GM21447 (cell line): ENCODE data around the gene TCEAL8.

Experiments used
- ATAC-seq: cut with Tn5 transposase; IDR thresholded peaks from one replicate; pipeline ENCODE4 v1.9.1; 2021; ENCODE audit not compliant: unreplicated experiment

Gene TCEAL8

DNA sequence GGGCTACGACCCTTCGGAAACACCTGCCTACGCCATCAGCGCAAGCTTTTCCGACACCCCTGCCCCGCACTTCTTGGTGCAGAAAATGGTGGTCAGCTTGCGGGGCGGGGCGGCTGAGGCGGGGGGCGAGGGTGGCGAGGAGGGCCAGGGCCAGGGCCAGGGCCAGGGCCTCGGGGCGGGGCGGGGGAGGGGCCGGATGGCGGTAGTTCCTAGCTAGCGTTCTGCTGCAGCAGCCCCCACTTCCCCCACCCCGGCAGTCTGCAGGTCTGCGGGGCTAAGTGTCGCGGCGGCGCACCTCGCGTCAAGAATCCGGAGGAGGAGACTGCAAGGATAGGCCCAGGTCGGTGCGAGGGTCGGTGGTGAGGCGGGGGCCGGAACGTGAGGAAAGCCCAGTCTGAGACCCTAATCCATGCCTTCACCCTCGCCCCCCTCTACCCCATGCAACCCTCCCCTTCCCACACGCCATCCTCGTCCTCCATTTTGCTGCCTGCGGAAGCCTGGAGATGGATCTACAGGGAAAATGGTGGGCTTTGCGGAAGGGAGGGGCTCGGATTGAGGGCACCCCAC, 39.4 kb downstream of the TCEAL8 start:
- ATAC-seq = no peak

DNA sequence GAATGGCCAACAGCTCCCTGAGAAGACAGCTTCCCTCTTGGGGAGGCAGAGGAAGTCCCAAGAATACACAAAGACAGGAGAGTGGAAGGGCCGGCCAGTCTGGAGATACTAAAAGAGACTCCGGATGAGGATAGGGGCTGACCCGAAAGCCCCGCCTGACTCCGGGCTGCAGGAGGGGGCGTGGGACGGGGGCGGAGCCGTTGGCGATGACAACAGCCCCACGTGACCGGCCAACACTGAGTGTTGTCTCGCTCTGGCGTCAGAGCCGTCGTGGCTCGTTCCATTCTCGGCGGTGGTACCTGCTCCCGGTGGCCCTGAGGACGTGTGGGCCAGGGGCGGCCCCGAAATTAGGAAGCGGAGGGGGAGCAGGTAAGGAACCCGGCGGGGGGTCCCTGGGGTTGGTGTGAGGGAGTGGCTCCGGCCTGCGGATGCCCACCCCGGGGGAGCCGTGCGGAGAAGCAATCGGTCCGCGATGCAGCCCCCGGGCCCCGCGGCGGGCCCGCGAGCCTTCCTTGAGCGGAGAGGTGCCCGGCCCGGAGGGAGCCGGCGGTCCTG, 40.0 kb downstream of the TCEAL8 start, which contains the start of gene BEX4:
BEX4 (plus strand) TSS at position 239 of the 555 bp plus-strand sequence. CDS start 1,046 bp downstream, outside the sequence.
- peak; percentile 88 for ATAC-seq

DNA sequence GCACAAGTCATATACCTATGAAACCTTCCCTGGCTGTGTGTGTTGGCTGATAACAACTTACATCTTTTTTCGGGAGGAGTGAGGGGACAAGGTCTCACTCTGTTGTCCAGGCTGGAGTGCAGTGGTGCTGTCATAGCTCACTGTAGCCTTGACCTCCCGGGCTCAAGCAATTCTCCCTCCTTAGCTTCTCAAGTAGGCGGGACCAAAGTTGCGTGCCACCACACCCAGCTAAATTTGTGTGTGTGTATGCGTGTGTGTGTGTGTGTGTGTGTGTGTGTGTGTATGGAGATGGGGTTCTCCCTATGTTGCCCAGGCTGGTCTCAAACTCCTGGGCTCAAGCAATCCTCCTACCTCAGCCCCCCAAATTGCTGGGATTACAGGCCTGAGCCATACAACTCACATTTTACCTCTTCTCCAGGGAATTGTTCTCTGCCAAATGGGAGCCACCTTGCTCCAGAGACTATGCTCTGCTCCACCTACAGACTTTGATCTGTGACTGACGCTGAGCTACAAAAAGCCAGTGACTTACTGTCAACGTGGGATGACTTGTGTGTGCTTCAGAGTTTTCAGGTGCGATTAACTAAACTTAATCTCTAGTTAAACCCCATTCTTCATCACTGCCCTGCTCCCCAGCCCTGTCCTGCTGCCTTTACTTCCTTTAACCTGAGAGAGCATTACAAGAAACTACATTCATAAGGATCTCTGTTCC, 42.1 kb downstream of the TCEAL8 start:
- no peak for ATAC-seq

DNA sequence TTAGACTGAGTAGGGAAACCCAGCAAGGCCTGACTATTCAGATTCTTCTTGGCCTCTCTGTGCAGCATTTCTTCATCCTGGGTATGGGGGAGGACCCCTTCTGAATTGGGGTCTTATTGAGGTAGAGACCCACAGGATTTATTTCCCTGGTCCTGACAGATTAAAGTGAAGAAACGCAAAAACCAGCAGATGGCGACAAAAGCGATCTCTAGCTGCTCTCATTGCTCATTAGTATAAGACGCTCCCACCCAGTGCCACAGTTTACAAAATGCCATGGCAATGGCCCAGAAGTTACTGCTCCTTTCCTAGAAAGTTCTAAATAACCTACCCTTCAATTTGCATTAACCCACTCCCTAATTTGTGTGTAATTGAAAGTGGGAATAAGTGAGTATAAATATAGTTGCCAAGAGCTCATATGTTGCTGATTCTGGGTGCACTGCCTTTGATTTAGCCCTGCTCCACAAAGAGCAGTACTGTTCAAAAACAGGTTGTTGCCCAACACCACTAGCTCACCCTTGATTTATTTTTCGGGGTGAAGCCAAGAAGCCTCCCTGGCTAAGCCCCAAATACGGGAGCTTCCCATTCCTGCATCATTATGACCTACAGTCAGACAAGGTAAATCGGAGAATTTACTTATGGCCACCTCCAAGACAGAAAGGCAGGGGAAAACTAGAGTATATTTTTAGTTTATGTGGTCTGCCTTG, 43.8 kb downstream of the TCEAL8 start:
- ATAC-seq = no peak

DNA sequence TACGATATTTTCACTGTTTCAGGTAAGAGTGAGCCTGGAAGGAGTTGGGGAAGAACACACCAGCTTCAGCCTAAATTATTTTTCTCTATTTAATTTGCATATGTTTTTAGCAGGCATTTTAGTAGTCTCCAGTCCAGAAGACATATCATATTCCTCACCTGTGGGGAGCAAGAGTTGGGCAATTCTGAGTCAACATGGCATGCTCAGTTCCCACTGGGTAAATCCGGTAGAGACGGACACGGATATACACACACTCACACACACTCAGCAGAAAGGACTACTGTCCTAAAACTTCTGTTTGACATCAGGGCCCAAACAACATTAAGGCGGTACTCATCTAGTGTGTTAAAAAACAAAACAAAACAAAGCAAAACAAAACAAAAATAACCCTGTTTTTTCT, 44.9 kb downstream of the TCEAL8 start:
- no peak for ATAC-seq
